Measurements from ENCODE around the gene GRIN3B. TPM values are rescaled to one million over a fixed set of nuclear protein-coding genes. Genes with fewer than 3 reads are reported as not detected.
A peak's percentile ranks its signal among the peaks of the same experiment; 100 is the strongest.

GRIN3B gene
- total and polyA plus RNA-seq, 9 of the 15 experiments (the other 6 are each of a cell fraction or from before 2014, with no cell fraction given), result 0.06 to 0.95 (median 0.19) TPM; not detected in 6

DNA sequence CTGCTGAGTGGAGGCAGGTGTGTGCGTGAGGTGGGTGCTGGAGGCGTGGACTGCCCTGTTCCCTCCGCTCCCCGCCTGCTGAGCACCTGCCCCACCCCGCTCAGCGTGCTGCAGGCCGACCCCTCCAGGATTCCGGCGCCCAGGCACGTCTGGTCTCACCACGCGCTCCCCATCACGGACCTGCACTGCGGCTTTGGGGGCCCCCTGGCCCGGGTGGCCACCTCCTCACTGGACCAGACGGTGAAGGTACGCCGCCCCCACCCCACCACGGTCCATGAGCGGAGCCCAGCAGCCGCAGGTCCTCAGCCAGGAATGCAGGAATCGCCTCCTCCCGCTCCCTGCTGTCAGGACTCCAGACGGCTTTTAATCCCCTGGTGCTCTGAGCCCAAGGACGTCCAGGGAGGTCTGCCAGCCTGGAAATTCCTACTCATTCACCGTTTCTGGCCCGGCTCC, 10.1 kb upstream of the GRIN3B start (continued):
- TF ChIP-seq, protein P1, sequence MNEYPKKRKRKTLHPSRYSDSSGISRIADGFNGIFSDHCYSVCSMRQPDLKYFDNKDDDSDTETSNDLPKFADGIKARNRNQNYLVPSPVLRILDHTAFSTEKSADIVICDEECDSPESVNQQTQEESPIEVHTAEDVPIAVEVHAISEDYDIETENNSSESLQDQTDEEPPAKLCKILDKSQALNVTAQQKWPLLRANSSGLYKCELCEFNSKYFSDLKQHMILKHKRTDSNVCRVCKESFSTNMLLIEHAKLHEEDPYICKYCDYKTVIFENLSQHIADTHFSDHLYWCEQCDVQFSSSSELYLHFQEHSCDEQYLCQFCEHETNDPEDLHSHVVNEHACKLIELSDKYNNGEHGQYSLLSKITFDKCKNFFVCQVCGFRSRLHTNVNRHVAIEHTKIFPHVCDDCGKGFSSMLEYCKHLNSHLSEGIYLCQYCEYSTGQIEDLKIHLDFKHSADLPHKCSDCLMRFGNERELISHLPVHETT (CRISPR knock-in tag; conservative IDR thresholded peaks at IDR 0.05 in 1 of 2, IDR thresholded peaks at IDR 0.05 in 1 of 2), result no peak
- no peak for TF ChIP-seq HEY1 (CRISPR knock-in tag; IDR thresholded peaks at IDR 0.05; ENCODE audit: borderline replicate concordance)

GRCh38 chr19:990746-991145, 9.5 kb upstream of the GRIN3B start:
- ChIA-PET CTCF (ENCODE audit: low intra/inter-chr PET ratio) (no interaction called here), POLR2A (interaction anchor here (0.5 to 1.1 kb wide), 4 partner anchors 26 to 254 kb away, joined by 3 read pairs; partner anchors contain the start of gene CNN2)
- no peak for FAIRE-seq
- H3K27ac ChIP-seq (ENCODE audit: extremely low read depth, low read depth, low read length), result no peak overlapping the region
- peaks cover 6% of the 10 kb centered on the region for H3K9me1 ChIP-seq (ENCODE audit: control insufficient read depth, insufficient read depth, low read length)
- H3K9ac ChIP-seq (ENCODE audit: insufficient read depth in 1 of 2, low read depth in 2 of 2, low read length in 2 of 2), result peak overlapping the region in 1 of 2 experiments; percentile 75; a peak in 2 of 4 replicates
- no peaks in the 10 kb centered on the region; the same call in 1 of the 2 replicates for H4K20me1 ChIP-seq (replicated peaks; ENCODE audit: control insufficient read depth, insufficient read depth, low read length)
- no peak for ATAC-seq
- intact Hi-C loops (cut with micrococcal nuclease), result no loop called here
- no peaks in the 10 kb centered on the region for H3K27me3 ChIP-seq (ENCODE audit: control insufficient read depth in 2 of 2, insufficient read depth in 2 of 2, low read length in 2 of 2)
- H3K36me3 ChIP-seq (ENCODE audit: control insufficient read depth, insufficient read depth, low read length), result peaks cover 90% of the 10 kb centered on the region; the same call in 2 of the 3 replicates
- no peak for DNase-seq (ENCODE audit: extremely low read depth in 1 of 4, low spot score in 3 of 4)
- no TSS peak for BruUV-seq (replicated peaks)
- peaks cover 4 to 79% of the 10 kb centered on the region in 2 experiments; a peak in 4 of 5 replicates for H3K4me1 ChIP-seq (replicated peaks in 1 of 2; ENCODE audit: control insufficient read depth in 2 of 2, insufficient read depth in 2 of 2, low read length in 2 of 2)
- no peak overlapping the region for H2AFZ ChIP-seq (ENCODE audit: low read depth, low read length)
- no peak for TF ChIP-seq GATAD2A (IDR thresholded peaks at IDR 0.05)
- TF ChIP-seq ZNF133 (CRISPR knock-in tag; IDR thresholded peaks at IDR 0.05), result no peak
- TF ChIP-seq GATA2 (CRISPR knock-in tag; IDR thresholded peaks at IDR 0.05), result no peak
- TF ChIP-seq MXD1 (CRISPR knock-in tag; IDR thresholded peaks at IDR 0.05; ENCODE audit: borderline replicate concordance, poor library complexity, severe bottlenecking), result no peak
- peak; percentile 64; the same call in 1 of the 2 replicates for TF ChIP-seq POLR2G (IDR thresholded peaks at IDR 0.05; ENCODE audit: low read depth, low read length)
- no peak for TF ChIP-seq C11orf30 (IDR thresholded peaks at IDR 0.05; ENCODE audit: low read depth)
- TF ChIP-seq CLOCK (CRISPR knock-in tag; IDR thresholded peaks at IDR 0.05; ENCODE audit: borderline replicate concordance), result no peak
- TF ChIP-seq CBFB (CRISPR knock-in tag; IDR thresholded peaks at IDR 0.05), result 0 out of 2 replicates have a peak, but pooled peaks have one; percentile 26
- TF ChIP-seq ZC3H4 (CRISPR knock-in tag; IDR thresholded peaks at IDR 0.05; ENCODE audit: borderline replicate concordance), result 0 out of 2 replicates have a peak, but pooled peaks have one; percentile 60
- TF ChIP-seq PCBP1 (IDR thresholded peaks at IDR 0.05; ENCODE audit: low read depth, low read length, poor library complexity, severe bottlenecking), result peak; percentile 27
- peak; percentile 14; the same call in 1 of the 2 replicates for TF ChIP-seq POLR2A (conservative IDR thresholded peaks at IDR 0.05)
- no peak for TF ChIP-seq TAL1 (IDR thresholded peaks at IDR 0.05)
- no peak overlapping the region for H3K4me3 ChIP-seq
- H3K9me3 ChIP-seq (replicated peaks; ENCODE audit: control insufficient read depth, insufficient read depth, low read depth, low read length), result no peaks in the 10 kb centered on the region
- H3K79me2 ChIP-seq (ENCODE audit: control insufficient read depth, insufficient read depth, low read length), result peaks cover 3% of the 10 kb centered on the region
- in situ Hi-C loops (cut with MboI), result no loop called here
- 0 out of 2 replicates have a peak overlapping the region, but pooled peaks have one; percentile 46 for H3K4me2 ChIP-seq (ENCODE audit: insufficient read depth, low read length)
- 85% methylated on average over 17 of the region's 23 CpGs for WGBS (ENCODE audit: insufficient coverage, low coverage, missing lambda C conversion rate)

All from K562 (cell line).